Measurements from ENCODE around the gene GABRB1.

The GABRB1 gene

DNA sequence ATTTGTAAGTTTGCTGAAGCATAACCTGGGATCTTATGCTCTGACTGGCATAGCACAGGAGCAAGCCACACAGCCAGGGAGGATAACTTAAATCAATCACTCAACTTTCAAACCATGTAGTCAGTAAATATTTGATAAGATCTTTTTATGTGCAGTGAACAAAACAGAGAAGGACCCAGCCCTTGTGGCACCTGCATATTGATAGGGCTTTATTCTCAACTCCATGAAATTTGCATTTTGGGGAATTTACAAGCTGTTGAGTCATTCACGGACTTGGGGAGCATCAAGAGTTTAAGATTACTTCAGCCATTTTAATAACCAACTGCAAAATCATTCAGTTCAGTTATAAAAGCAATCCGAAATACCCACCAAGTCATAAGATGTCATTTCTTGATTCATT, 309.5 kb downstream of the GABRB1 start:
- Histone ChIP-seq H3K9ac (no peak overlapping the region), H3K4me3 (ENCODE audit: low read depth, low read length) (no peak overlapping the region), H3K9me3 (ENCODE audit: control insufficient read depth, low read length) (no peaks in the 10 kb centered on the region), H3K27ac (no peak overlapping the region), H3K27me3 (ENCODE audit: control insufficient read depth, insufficient read depth, low read length) (no peaks in the 10 kb centered on the region), H2AFZ (no peak overlapping the region), H3K36me3 (ENCODE audit: control insufficient read depth, insufficient read depth, low read length) (no peaks in the 10 kb centered on the region), H3K4me1 (no peaks in the 10 kb centered on the region), H3K79me2 (no peaks in the 10 kb centered on the region), H3K4me2 (ENCODE audit: low read length) (no peak overlapping the region)
- TF ChIP-seq, protein P1, sequence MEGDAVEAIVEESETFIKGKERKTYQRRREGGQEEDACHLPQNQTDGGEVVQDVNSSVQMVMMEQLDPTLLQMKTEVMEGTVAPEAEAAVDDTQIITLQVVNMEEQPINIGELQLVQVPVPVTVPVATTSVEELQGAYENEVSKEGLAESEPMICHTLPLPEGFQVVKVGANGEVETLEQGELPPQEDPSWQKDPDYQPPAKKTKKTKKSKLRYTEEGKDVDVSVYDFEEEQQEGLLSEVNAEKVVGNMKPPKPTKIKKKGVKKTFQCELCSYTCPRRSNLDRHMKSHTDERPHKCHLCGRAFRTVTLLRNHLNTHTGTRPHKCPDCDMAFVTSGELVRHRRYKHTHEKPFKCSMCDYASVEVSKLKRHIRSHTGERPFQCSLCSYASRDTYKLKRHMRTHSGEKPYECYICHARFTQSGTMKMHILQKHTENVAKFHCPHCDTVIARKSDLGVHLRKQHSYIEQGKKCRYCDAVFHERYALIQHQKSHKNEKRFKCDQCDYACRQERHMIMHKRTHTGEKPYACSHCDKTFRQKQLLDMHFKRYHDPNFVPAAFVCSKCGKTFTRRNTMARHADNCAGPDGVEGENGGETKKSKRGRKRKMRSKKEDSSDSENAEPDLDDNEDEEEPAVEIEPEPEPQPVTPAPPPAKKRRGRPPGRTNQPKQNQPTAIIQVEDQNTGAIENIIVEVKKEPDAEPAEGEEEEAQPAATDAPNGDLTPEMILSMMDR (IDR thresholded peaks at IDR 0.05): no peak

DNA sequence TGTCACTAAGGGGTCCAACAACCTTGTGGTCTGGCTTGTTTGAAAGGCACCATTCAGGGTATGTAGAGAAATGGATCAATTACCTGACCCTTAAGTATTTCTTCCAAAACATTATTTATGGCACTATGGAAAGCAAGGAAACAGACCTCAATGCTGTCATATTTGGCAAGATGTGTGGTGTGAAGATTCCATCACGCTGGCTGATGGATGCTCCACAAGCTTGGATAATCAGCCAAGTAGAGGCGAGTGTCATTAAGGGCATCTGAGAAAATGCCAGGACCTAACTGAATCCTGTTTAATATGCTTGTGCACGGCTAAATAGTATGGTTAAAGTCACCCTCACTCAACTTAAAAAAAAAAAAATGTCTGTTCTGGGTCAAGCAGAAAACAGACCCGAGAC, 311.4 kb downstream of the GABRB1 start:
- no peaks in the 10 kb centered on the region for H3K79me2 ChIP-seq
- H3K27me3 ChIP-seq (ENCODE audit: control insufficient read depth, insufficient read depth, low read length): no peaks in the 10 kb centered on the region
- no peaks in the 10 kb centered on the region for H3K36me3 ChIP-seq (ENCODE audit: control insufficient read depth, insufficient read depth, low read length)
- no peak overlapping the region for H3K4me2 ChIP-seq (ENCODE audit: low read length)
- H3K4me1 ChIP-seq: no peaks in the 10 kb centered on the region
- H3K27ac ChIP-seq: no peak overlapping the region
- TF ChIP-seq, protein P1 (IDR thresholded peaks at IDR 0.05): no peak
- H2AFZ ChIP-seq: no peak overlapping the region
- H3K9ac ChIP-seq: no peak overlapping the region
- H3K4me3 ChIP-seq (ENCODE audit: low read depth, low read length): no peak overlapping the region
- no peaks in the 10 kb centered on the region for H3K9me3 ChIP-seq (ENCODE audit: control insufficient read depth, low read length)

DNA sequence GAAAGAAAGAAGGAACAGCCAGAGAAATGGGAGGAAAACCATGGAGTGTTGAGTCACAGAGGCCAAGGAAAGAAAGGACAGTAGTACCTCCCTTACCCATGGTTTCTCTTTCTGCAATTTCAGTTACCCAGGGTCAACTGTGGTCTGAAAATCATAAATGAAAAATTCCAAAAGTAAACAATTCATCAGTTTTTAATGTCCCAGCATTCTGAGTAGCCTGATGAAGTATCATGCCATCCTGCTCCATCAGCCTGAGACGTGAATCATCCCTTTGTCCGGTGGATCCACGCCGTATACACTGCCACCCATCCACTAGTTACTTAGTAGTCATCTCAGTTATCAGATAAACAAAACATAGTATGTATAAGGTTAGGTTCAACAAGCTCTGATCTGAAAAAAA, 318.0 kb downstream of the GABRB1 start:
- H3K4me1 ChIP-seq: no peaks in the 10 kb centered on the region
- no peaks in the 10 kb centered on the region for H3K79me2 ChIP-seq
- H3K4me2 ChIP-seq (ENCODE audit: low read length): no peak overlapping the region
- no peak overlapping the region for H2AFZ ChIP-seq
- H3K27me3 ChIP-seq (ENCODE audit: control insufficient read depth, insufficient read depth, low read length): no peaks in the 10 kb centered on the region
- TF ChIP-seq, protein P1 (IDR thresholded peaks at IDR 0.05): no peak
- no peak overlapping the region for H3K27ac ChIP-seq
- no peaks in the 10 kb centered on the region for H3K36me3 ChIP-seq (ENCODE audit: control insufficient read depth, insufficient read depth, low read length)
- no peak overlapping the region for H3K4me3 ChIP-seq (ENCODE audit: low read depth, low read length)
- H3K9me3 ChIP-seq (ENCODE audit: control insufficient read depth, low read length): no peaks in the 10 kb centered on the region
- H3K9ac ChIP-seq: no peak overlapping the region

DNA sequence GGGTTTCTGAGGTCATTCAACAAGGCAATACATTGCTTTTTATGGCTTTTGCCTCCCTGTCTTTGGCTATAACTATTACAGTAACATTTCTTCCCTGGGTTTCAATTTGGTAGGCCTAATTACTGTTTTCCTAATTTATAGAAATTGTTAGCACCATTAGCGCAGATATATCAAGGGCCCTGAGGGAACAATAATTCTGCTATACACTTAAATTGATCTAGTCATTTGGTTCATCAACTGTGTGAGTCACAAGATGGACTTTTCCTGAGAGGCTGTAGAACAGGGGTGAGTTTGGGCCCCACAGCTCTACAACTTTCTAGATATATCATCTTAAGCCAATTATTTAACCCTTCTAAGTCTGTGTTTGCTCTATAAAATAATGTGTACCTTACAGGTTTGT, 324.2 kb downstream of the GABRB1 start:
- H3K27me3 ChIP-seq (ENCODE audit: control insufficient read depth, insufficient read depth, low read length): no peaks in the 10 kb centered on the region
- TF ChIP-seq, protein P1 (IDR thresholded peaks at IDR 0.05): no peak
- H3K36me3 ChIP-seq (ENCODE audit: control insufficient read depth, insufficient read depth, low read length): no peaks in the 10 kb centered on the region
- H3K4me3 ChIP-seq (ENCODE audit: low read depth, low read length): no peak overlapping the region
- H3K9ac ChIP-seq: no peak overlapping the region
- no peaks in the 10 kb centered on the region for H3K79me2 ChIP-seq
- no peak overlapping the region for H3K27ac ChIP-seq
- H3K4me1 ChIP-seq: no peaks in the 10 kb centered on the region
- no peak overlapping the region for H3K4me2 ChIP-seq (ENCODE audit: low read length)
- no peaks in the 10 kb centered on the region for H3K9me3 ChIP-seq (ENCODE audit: control insufficient read depth, low read length)
- H2AFZ ChIP-seq: no peak overlapping the region

DNA sequence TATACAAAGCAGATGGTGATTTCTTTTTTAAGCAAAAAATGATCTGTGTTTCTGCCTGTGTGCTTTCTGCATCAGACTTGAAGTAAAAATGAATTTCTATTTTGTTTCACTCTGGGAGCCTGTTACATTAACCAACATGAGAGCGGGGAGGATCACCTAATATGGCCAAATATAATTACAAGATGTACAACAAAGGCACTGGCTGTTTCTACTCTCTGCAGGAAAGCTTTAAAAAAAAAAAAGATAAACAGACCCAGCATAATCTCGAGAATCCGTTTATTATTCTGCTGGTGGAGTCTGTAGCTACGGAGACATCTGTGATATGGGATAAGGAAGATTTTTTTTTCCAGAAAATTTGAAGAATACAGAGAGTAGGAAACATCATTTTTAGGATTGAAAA, 328.5 kb downstream of the GABRB1 start:
- Histone ChIP-seq H3K27me3 (ENCODE audit: control insufficient read depth, insufficient read depth, low read length) (no peaks in the 10 kb centered on the region), H3K4me3 (ENCODE audit: low read depth, low read length) (no peak overlapping the region), H3K27ac (no peak overlapping the region), H3K9me3 (ENCODE audit: control insufficient read depth, low read length) (no peaks in the 10 kb centered on the region), H3K9ac (no peak overlapping the region), H3K36me3 (ENCODE audit: control insufficient read depth, insufficient read depth, low read length) (no peaks in the 10 kb centered on the region), H2AFZ (no peak overlapping the region), H3K79me2 (no peaks in the 10 kb centered on the region), H3K4me1 (no peaks in the 10 kb centered on the region), H3K4me2 (ENCODE audit: low read length) (no peak overlapping the region)
- TF ChIP-seq, protein P1 (IDR thresholded peaks at IDR 0.05): no peak
